Upper lobe of right lung (tissue), 1 donor: ENCODE data around the gene LDAH. TPM values are rescaled to one million over a fixed set of nuclear protein-coding genes. Genes with fewer than 3 reads are reported as not detected.
"Not testable (repeated sequence)": the region's sequence is repeated elsewhere in the genome, so short reads cannot be mapped to it uniquely, and the experiment has no call there.

Experiments used
- ATAC-seq: fragments of 200-7000 bp; cut with Tn5 transposase; one replicate; pipeline ENCODE4 v1.9.1; 2020; ENCODE audit warnings: mild to moderate bottlenecking, moderate library complexity
- DNase-seq: peaks from one replicate; pipeline ENCODE4 v3.0.0-alpha.2; 2020
- H3K27ac ChIP-seq: fragments of 200-600 bp; one replicate; pipeline ENCODE4 v1.8.0; 2022
- H3K27me3 ChIP-seq: fragments of 200-600 bp; one replicate; pipeline ENCODE4 v1.8.0; 2022; ENCODE audit warnings: mild to moderate bottlenecking
- H3K36me3 ChIP-seq: fragments of 200-600 bp; one replicate; pipeline ENCODE4 v1.8.0; 2022
- H3K4me1 ChIP-seq: fragments of 200-600 bp; one replicate; pipeline ENCODE4 v1.8.0; 2022
- H3K4me3 ChIP-seq: fragments of 200-600 bp; one replicate; pipeline ENCODE4 v1.8.0; 2022; ENCODE audit warnings: mild to moderate bottlenecking
- H3K9me3 ChIP-seq: fragments of 200-600 bp; one replicate; pipeline ENCODE4 v1.8.0; 2022
- CTCF ChIP-seq: fragments of 200-600 bp; IDR thresholded peaks from one replicate; pipeline ENCODE4 v1.8.0; 2022; ENCODE audit warnings: antibody characterized with exemption
- intact Hi-C: fragments of 100-400 bp; cut with DNase I; formaldehyde crosslinking; loops from one replicate; pipeline ENCODE4 v1.11.0; 2022
- total RNA-seq: library from RNA; stranded (reverse); fragmentation: NEBNext Ultra II Directional; extraction: Animal tissue kit (Norgen Biotek cat#: 25700); gene quantifications from one replicate; pipeline ENCODE4 v1.2.1, GENCODE V29; 2021
- donor health status: DM: no; HTN: yes; CAD: no; lungs with severe emphysema.

LDAH gene
- total RNA-seq, 1 donor from 2014 or later, result 17.9 TPM

DNA sequence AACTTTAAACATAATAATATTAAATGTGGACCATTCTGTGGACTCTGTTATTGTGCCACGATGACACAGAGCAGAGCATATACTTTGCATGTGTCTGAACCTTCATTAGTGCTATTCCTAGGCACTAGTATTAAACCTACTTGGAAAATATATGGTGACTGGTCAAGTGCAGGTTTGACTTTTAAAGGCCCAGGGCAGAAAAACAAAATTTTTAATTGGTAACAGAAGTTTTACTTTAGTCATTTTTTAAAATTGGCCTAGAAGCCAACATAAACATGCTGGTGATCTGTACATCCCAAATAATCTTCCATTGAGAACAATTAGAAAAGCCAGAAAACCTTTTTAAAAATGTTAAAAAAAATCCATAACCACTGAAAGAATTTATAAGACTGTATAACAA lies 16.6 kb downstream of the LDAH start:
- ATAC-seq (no peak), DNase-seq (no peak)
- Histone ChIP-seq H3K4me1 (no peaks in the 10 kb centered on the region), H3K9me3 (no peaks in the 10 kb centered on the region), H3K36me3 (no peaks in the 10 kb centered on the region), H3K27ac (no peak overlapping the region), H3K4me3 (no peak overlapping the region), H3K27me3 (no peaks in the 10 kb centered on the region)
- intact Hi-C loops, result no loop called here
- TF ChIP-seq CTCF, result no peak

GRCh38 chr2:20803974-20804373 lies 18.9 kb downstream of the LDAH start:
- Histone ChIP-seq H3K9me3 (no peaks in the 10 kb centered on the region), H3K4me3 (no peak overlapping the region), H3K36me3 (no peaks in the 10 kb centered on the region), H3K27me3 (no peaks in the 10 kb centered on the region), H3K4me1 (no peaks in the 10 kb centered on the region), H3K27ac (no peak overlapping the region)
- ATAC-seq, result no peak
- no peak for DNase-seq
- no peak for TF ChIP-seq CTCF
- intact Hi-C loops, result no loop called here

DNA sequence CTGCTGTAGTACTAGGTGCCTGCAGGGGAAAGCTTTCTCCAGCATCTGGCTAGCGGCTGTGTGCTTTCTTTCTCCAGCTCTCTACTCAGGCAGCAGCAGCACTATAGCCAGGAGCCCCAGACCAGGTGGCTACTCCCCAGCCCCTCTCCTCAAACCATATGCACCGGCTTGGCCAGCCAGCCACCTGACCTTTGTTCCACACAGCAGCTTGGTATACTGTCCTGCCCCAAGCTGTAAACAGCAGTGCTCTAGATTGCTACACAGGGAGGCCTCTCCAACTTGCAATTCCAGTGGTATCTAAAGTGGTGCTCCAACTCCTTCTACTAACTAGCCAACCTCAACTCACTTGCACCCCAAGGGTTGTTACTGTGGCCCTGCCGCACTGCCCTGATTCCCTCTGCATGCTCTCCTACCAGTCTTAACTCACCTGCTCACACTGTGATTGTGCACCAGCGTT lies 19.6 kb downstream of the LDAH start:
- Histone ChIP-seq H3K27ac (no peak overlapping the region), H3K4me1 (no peaks in the 10 kb centered on the region), H3K27me3 (no peaks in the 10 kb centered on the region), H3K4me3 (no peak overlapping the region), H3K9me3 (no peaks in the 10 kb centered on the region), H3K36me3 (no peaks in the 10 kb centered on the region)
- peak; percentile 98 for ATAC-seq
- no peak for TF ChIP-seq CTCF
- DNase-seq, result peak; percentile 66
- intact Hi-C loops, result no loop called here

DNA sequence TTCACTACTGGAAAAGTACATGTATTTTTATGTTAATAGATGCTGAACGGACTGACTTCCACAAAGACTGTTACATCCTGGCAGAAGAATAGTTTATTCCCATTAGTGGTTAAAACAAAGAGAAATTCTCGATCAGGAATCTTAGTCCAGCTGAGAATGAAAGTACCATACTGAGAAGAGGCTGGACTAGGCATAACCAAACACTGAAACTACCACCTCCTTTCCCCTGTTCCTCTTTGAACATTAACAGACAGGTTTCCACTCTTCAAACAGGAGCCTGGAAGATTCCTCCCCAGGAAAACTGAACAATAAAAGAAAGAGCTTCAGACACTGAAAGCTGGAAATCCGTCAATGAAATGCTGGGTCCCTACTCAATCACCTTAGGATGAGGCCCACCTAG lies 25.8 kb downstream of the LDAH start:
- peaks cover 12% of the 10 kb centered on the region for H3K4me1 ChIP-seq
- no peak for DNase-seq

DNA sequence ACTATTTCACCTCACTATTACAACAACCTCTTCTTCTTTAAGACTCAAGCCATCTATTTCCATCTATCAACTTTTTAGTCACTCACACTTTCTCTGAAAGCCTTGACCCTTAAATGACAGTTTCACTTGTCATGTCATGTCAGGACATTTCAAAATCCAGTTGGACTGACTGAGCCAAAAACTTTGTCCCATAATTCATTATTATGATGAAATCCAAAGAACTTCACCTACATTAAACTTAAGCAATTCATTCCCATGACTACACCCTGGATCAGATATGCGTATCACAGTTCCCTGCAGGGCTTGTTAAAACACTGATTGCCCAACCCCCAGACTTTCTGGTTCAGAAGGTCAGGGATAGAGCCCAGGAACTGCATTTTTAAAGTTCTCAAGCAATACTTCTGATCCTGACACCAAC lies 26.5 kb downstream of the LDAH start:
- intact Hi-C loops, result no loop called here
- Histone ChIP-seq H3K9me3 (no peaks in the 10 kb centered on the region), H3K4me3 (no peak overlapping the region), H3K4me1 (peaks cover 12% of the 10 kb centered on the region), H3K36me3 (no peaks in the 10 kb centered on the region), H3K27me3 (no peaks in the 10 kb centered on the region), H3K27ac (no peak overlapping the region)
- no peak for DNase-seq
- no peak for TF ChIP-seq CTCF
- ATAC-seq, result peak; percentile 93

More for the DNA sequence above, 25.8 kb downstream of the LDAH start:
- H3K27me3 ChIP-seq, result no peaks in the 10 kb centered on the region
- TF ChIP-seq CTCF, result no peak
- H3K4me3 ChIP-seq, result no peak overlapping the region
- intact Hi-C loops, result no loop called here
- no peak for ATAC-seq
- H3K27ac ChIP-seq, result no peak overlapping the region
- no peaks in the 10 kb centered on the region for H3K36me3 ChIP-seq
- H3K9me3 ChIP-seq, result no peaks in the 10 kb centered on the region

DNA sequence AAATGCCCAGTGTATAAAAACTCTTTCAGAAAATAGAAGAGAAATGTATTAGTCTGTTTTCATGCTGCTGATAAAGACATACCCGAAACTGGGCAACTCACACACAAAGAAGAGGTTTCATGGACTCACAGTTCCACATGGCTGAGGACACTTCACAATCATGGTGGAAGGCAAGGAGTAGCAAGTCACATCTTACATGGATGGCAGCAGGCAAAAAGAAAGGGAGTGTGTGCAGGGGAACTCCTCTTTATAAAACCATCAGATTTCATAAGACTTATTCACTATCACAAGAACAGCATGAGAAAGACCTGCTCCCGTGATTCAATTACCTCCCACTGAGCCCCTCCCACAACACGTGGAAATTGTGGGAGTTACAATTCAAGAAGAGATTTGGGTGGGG lies 29.0 kb downstream of the LDAH start:
- H3K4me3 ChIP-seq, ATAC-seq, DNase-seq, H3K9me3 ChIP-seq, intact Hi-C loops, H3K27me3 ChIP-seq, H3K27ac ChIP-seq: not testable (repeated sequence)
- Histone ChIP-seq H3K36me3 (peaks cover 11% of the 10 kb centered on the region), H3K4me1 (peaks cover 12% of the 10 kb centered on the region)
